WTC11 (cell line): ENCODE results near the gene RASL11A. TPM values are rescaled to one million over a fixed set of nuclear protein-coding genes. Genes with fewer than 3 reads are reported as not detected.

Experiments used
- ATAC-seq: fragments of 200-7000 bp; cut with Tn5 transposase; 2 replicates; pipeline ENCODE4 v1.10.0; 2021; ENCODE audit warnings: mild to moderate bottlenecking, moderate library complexity
- CTCF ChIA-PET: fragments of 300-600 bp; sonication (Branson Sonifier 250); formaldehyde crosslinking; loops from one replicate; lab custom pipeline; 2021; ENCODE audit warnings: antibody characterized with exemption; lab: Charles Lee
- POLR2A ChIA-PET: fragments of 350-600 bp; sonication (Branson Sonifier 250); formaldehyde crosslinking; loops from one replicate; lab custom pipeline; 2021; ENCODE audit warnings: antibody characterized with exemption; lab: Charles Lee
- DNase-seq: peaks from one replicate; pipeline ENCODE4 v3.0.0; 2021; ENCODE audit warnings: low spot score
- H3K27ac Mint-ChIP-seq: 2 replicates; pipeline ENCODE4 v1.8.0; 2021; ENCODE audit warnings: mixed read lengths
- H3K27me3 Mint-ChIP-seq: 2 replicates; pipeline ENCODE4 v1.8.0; 2021; ENCODE audit warnings: low read depth, mild to moderate bottlenecking, moderate library complexity, mixed read lengths
- H3K36me3 Mint-ChIP-seq: 2 replicates; pipeline ENCODE4 v1.8.0; 2021; ENCODE audit warnings: mixed read lengths
- H3K4me1 Mint-ChIP-seq: 2 replicates; pipeline ENCODE4 v1.8.0; 2022; ENCODE audit warnings: mixed read lengths
- H3K4me3 Mint-ChIP-seq: 2 replicates; pipeline ENCODE4 v1.8.0; 2021; ENCODE audit warnings: mild to moderate bottlenecking, moderate library complexity, mixed read lengths
- H3K9me3 Mint-ChIP-seq: 2 replicates; pipeline ENCODE4 v1.8.0; 2021; ENCODE audit warnings: mixed read lengths
- CBFB ChIP-seq: sonication (generic); formaldehyde crosslinking; IDR thresholded peaks from 2 replicates; pipeline ENCODE4 v1.8.1; 2022; ENCODE audit warnings: mild to moderate bottlenecking, low read depth, missing genetic modification reagents
- E2F4 ChIP-seq: sonication (generic); formaldehyde crosslinking; IDR thresholded peaks from 2 replicates; pipeline ENCODE4 v1.8.1; 2022; ENCODE audit warnings: low read depth, mild to moderate bottlenecking, moderate library complexity, missing genetic modification reagents, borderline replicate concordance
- FOXJ3 ChIP-seq: sonication (generic); formaldehyde crosslinking; IDR thresholded peaks from 2 replicates; pipeline ENCODE4 v1.9.0; 2021; ENCODE audit warnings: missing genetic modification reagents, mild to moderate bottlenecking, borderline replicate concordance
- NFYB ChIP-seq: sonication (generic); formaldehyde crosslinking; conservative IDR thresholded peaks from 2 replicates; pipeline ENCODE4 v1.8.0; 2022; ENCODE audit warnings: low read depth, missing genetic modification reagents
- PRRX2 ChIP-seq: fragments of 250-450 bp; sonication (Bioruptor Pico); IDR thresholded peaks from 2 replicates; pipeline ENCODE4 v1.8.0; 2021; ENCODE audit warnings: mild to moderate bottlenecking
- SOX15 ChIP-seq: fragments of 250-450 bp; sonication (Bioruptor Pico); IDR thresholded peaks from 2 replicates; pipeline ENCODE4 v1.9.0; 2021; ENCODE audit warnings: mild to moderate bottlenecking
- TP53 ChIP-seq: sonication (generic); formaldehyde crosslinking; IDR thresholded peaks from 2 replicates; pipeline ENCODE4 v1.8.1; 2023; ENCODE audit warnings: mild to moderate bottlenecking, missing genetic modification reagents
- USF2 ChIP-seq: sonication (generic); formaldehyde crosslinking; IDR thresholded peaks from 2 replicates; pipeline ENCODE4 v1.8.1; 2023; ENCODE audit warnings: mild to moderate bottlenecking, missing genetic modification reagents, moderate library complexity
- ZBTB21 ChIP-seq: sonication (generic); formaldehyde crosslinking; IDR thresholded peaks from 2 replicates; pipeline ENCODE4 v1.8.1; 2023; ENCODE audit warnings: mild to moderate bottlenecking, missing genetic modification reagents, borderline replicate concordance
- ZMAT4 ChIP-seq: fragments of 250-450 bp; sonication (Bioruptor Pico); IDR thresholded peaks from 2 replicates; pipeline ENCODE4 v1.9.0; 2021; ENCODE audit warnings: mild to moderate bottlenecking
- ZNF532 ChIP-seq: fragments of 250-450 bp; sonication (Bioruptor Pico); IDR thresholded peaks from 2 replicates; pipeline ENCODE4 v1.9.0; 2021; ENCODE audit warnings: mild to moderate bottlenecking, borderline replicate concordance
- total RNA-seq: library from RNA; stranded (reverse); gene quantifications from 3 replicates; pipeline ENCODE4 v1.2.3, GENCODE V29; 2021
- TF ChIP-seq, protein P1 (sequence below): sonication (generic); formaldehyde crosslinking; IDR thresholded peaks from 2 replicates; pipeline ENCODE4 v1.8.1; 2023; ENCODE audit warnings: mild to moderate bottlenecking, missing genetic modification reagents
- TF ChIP-seq, protein P2 (sequence below): fragments of 250-450 bp; sonication (Bioruptor Pico); IDR thresholded peaks from 2 replicates; pipeline ENCODE4 v1.8.0; 2021; ENCODE audit warnings: mild to moderate bottlenecking
- TF ChIP-seq, protein P3 (sequence below): fragments of 250-450 bp; sonication (Bioruptor Pico); IDR thresholded peaks from 2 replicates; pipeline ENCODE4 v2.1.2; 2022; ENCODE audit warnings: mild to moderate bottlenecking, moderate library complexity

The RASL11A gene
- total RNA-seq, 1 experiment from 2014 or later: 3.5 TPM

GRCh38 chr13:27228131-27228530, 42.5 kb upstream of the RASL11A start:
- H3K27me3 Mint-ChIP-seq: peaks cover 60% of the 10 kb centered on the region
- TF ChIP-seq, protein P1, sequence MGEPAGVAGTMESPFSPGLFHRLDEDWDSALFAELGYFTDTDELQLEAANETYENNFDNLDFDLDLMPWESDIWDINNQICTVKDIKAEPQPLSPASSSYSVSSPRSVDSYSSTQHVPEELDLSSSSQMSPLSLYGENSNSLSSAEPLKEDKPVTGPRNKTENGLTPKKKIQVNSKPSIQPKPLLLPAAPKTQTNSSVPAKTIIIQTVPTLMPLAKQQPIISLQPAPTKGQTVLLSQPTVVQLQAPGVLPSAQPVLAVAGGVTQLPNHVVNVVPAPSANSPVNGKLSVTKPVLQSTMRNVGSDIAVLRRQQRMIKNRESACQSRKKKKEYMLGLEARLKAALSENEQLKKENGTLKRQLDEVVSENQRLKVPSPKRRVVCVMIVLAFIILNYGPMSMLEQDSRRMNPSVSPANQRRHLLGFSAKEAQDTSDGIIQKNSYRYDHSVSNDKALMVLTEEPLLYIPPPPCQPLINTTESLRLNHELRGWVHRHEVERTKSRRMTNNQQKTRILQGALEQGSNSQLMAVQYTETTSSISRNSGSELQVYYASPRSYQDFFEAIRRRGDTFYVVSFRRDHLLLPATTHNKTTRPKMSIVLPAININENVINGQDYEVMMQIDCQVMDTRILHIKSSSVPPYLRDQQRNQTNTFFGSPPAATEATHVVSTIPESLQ (CRISPR knock-in tag): no peak
- TF ChIP-seq, protein P2, sequence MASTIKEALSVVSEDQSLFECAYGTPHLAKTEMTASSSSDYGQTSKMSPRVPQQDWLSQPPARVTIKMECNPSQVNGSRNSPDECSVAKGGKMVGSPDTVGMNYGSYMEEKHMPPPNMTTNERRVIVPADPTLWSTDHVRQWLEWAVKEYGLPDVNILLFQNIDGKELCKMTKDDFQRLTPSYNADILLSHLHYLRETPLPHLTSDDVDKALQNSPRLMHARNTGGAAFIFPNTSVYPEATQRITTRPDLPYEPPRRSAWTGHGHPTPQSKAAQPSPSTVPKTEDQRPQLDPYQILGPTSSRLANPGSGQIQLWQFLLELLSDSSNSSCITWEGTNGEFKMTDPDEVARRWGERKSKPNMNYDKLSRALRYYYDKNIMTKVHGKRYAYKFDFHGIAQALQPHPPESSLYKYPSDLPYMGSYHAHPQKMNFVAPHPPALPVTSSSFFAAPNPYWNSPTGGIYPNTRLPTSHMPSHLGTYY: no peak
- TF ChIP-seq E2F4 (no peak), SOX15 (CRISPR knock-in tag) (no peak)
- ATAC-seq (no peak), DNase-seq (no peak)
- no peak overlapping the region for H3K4me3 Mint-ChIP-seq
- CTCF ChIA-PET: interaction anchor here (1.0 kb wide), 1 partner anchor 134 kb away, joined by 3 read pairs; no protein-coding TSS in a partner anchor
- H3K27ac Mint-ChIP-seq: no peak overlapping the region
- peaks cover 15% of the 10 kb centered on the region for H3K9me3 Mint-ChIP-seq
- POLR2A ChIA-PET: no interaction called here
- H3K4me1 Mint-ChIP-seq: peaks cover 7% of the 10 kb centered on the region
- H3K36me3 Mint-ChIP-seq: no peaks in the 10 kb centered on the region

- Mint-ChIP-seq H3K27me3 (peaks cover 46% of the 10 kb centered on the region), H3K27ac (no peak overlapping the region), H3K4me1 (peaks cover under 1% of the 10 kb centered on the region; the same call in 1 of the 2 replicates), H3K36me3 (no peaks in the 10 kb centered on the region), H3K9me3 (peaks cover 15% of the 10 kb centered on the region), H3K4me3 (no peak overlapping the region)
- POLR2A ChIA-PET: interaction anchor here (0.6 kb wide), 1 partner anchor 36 kb away, joined by 3 read pairs; no protein-coding TSS in a partner anchor
- CTCF ChIA-PET: no interaction called here
- no peak for ATAC-seq
- DNase-seq: no peak
- TF ChIP-seq CBFB (CRISPR knock-in tag) (no peak), USF2 (CRISPR knock-in tag) (no peak), ZNF532 (no peak), NFYB (no peak), ZBTB21 (CRISPR knock-in tag) (no peak), ZMAT4 (CRISPR knock-in tag) (no peak), PRRX2 (CRISPR knock-in tag) (no peak), FOXJ3 (CRISPR knock-in tag) (no peak), TP53 (CRISPR knock-in tag) (no peak), SOX15 (CRISPR knock-in tag) (no peak)
- TF ChIP-seq, protein P3, sequence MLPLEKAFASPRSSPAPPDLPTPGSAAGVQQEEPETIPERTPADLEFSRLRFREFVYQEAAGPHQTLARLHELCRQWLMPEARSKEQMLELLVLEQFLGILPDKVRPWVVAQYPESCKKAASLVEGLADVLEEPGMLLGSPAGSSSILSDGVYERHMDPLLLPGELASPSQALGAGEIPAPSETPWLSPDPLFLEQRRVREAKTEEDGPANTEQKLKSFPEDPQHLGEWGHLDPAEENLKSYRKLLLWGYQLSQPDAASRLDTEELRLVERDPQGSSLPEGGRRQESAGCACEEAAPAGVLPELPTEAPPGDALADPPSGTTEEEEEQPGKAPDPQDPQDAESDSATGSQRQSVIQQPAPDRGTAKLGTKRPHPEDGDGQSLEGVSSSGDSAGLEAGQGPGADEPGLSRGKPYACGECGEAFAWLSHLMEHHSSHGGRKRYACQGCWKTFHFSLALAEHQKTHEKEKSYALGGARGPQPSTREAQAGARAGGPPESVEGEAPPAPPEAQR (CRISPR knock-in tag): no peak
Measured at GRCh38 chr13:27229642-27230041, 41.0 kb upstream of the RASL11A start.
